ENCODE data around the gene FZD4. TPM values are rescaled to one million over a fixed set of nuclear protein-coding genes. Genes with fewer than 3 reads are reported as not detected.
"Not testable (repeated sequence)": the region's sequence is repeated elsewhere in the genome, so short reads cannot be mapped to it uniquely, and the experiment has no call there.

The FZD4 gene
- total RNA-seq, 1 experiment from 2014 or later, result 4.5 TPM

DNA sequence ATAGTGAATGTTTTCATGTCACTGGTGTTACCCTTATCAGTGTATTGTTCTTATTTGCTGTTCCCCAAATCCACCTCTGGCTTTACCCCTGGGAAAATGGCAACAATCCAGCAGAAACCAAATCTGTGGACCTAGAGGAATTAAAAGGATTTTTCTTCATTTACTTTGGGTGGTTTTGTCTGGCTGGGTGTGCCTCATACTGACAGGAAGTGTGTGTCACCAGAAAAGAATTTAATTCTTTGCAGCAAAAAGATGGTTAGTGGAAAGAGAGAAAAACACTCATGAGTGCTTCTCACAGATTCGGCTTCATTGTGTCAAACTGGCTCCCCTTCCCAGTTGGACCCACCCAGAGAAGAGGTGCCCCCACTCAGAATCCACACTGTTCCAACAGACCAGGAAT is 38.9 kb downstream of the FZD4 start:
- no peak overlapping the region for H3K4me2 ChIP-seq (ENCODE audit: insufficient read depth, insufficient read length, low read length)

DNA sequence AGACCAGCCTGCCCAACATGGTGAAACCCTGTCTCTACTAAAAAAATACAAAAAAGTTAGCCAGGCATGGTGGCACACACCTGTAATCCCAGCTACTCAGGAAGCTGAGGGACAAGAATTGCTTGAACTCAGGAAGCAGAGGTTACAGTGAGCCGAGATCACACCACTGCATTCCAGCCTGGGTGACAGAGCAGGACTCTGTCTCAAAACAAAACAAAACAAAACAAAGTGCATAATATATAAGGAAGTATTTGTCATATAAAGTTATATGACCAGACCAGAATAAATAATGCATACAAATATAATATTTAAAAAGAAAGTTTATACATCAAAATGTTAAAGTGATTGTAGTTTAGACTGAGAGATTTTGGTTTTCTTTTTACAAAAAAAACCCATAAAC is 39.3 kb downstream of the FZD4 start:
- H3K4ac ChIP-seq (ENCODE audit: low read depth, low read length); H4K5ac ChIP-seq (ENCODE audit: insufficient read length, low read depth, low read length); H3K9me3 Mint-ChIP-seq; DNase-seq; H3K4me2 ChIP-seq (ENCODE audit: insufficient read depth, insufficient read length, low read length); H2BK20ac ChIP-seq (ENCODE audit: low read depth, low read length, poor library complexity, severe bottlenecking); H4K8ac ChIP-seq (replicated peaks; ENCODE audit: insufficient read length, low read depth, low read length); H3K9me3 ChIP-seq (ENCODE audit: control insufficient read depth, low read depth, low read length); H2BK120ac ChIP-seq (ENCODE audit: low read depth, low read length, poor library complexity, severe bottlenecking); H2BK15ac ChIP-seq (ENCODE audit: low read depth, low read length); H3K14ac ChIP-seq (ENCODE audit: insufficient read depth, low read length); H2BK12ac ChIP-seq (ENCODE audit: insufficient read length, low read depth, low read length); H3K79me1 ChIP-seq (ENCODE audit: insufficient read depth, low read depth, low read length, poor library complexity, severe bottlenecking); H4K91ac ChIP-seq (ENCODE audit: insufficient read length, low read depth, low read length); H3T11ph ChIP-seq (ENCODE audit: low read length); H2AK5ac ChIP-seq (ENCODE audit: insufficient read length, low read length); H3K4me3 Mint-ChIP-seq; H3K27ac ChIP-seq (ENCODE audit: insufficient read length, low read depth, low read length); H3K23ac ChIP-seq (ENCODE audit: insufficient read length, low read depth, low read length); H3K4me1 ChIP-seq (ENCODE audit: insufficient read depth, low read length); H3K27ac Mint-ChIP-seq; H3K23me2 ChIP-seq (ENCODE audit: insufficient read length, low read depth, low read length, poor library complexity, severe bottlenecking); H4K20me1 ChIP-seq (ENCODE audit: control insufficient read depth, insufficient read depth, insufficient read length); H3K9ac ChIP-seq (ENCODE audit: extremely low read depth, insufficient read length, low read length); H3K79me2 ChIP-seq (ENCODE audit: insufficient read depth, low read length); H3K56ac ChIP-seq (ENCODE audit: insufficient read length, low read depth, low read length); H3K27me3 ChIP-seq (ENCODE audit: insufficient read depth, low read length); H2AFZ ChIP-seq (ENCODE audit: low read length); H3K36me3 Mint-ChIP-seq (ENCODE audit: insufficient read depth in 1 of 3, low read depth in 3 of 3); H3K27me3 Mint-ChIP-seq (ENCODE audit: low read depth); H3K18ac ChIP-seq (ENCODE audit: insufficient read length, low read depth, low read length); H2BK5ac ChIP-seq (ENCODE audit: insufficient read length, low read length): not testable (repeated sequence)
- WGBS (ENCODE audit: extremely low coverage, insufficient read length, low lambda C conversion rate), result no CpG with 5 or more reads among the region's 1 CpG
- peaks cover 10 to 14% of the 10 kb centered on the region in 2 experiments for H3K4me1 Mint-ChIP-seq

More for the DNA sequence above, 38.9 kb downstream of the FZD4 start:
- H2BK5ac ChIP-seq (ENCODE audit: insufficient read length, low read length), result no peak overlapping the region
- H2BK20ac ChIP-seq (ENCODE audit: low read depth, low read length, poor library complexity, severe bottlenecking), result no peak overlapping the region
- H2AK5ac ChIP-seq (ENCODE audit: insufficient read length, low read length), result peak overlapping the region; percentile 92
- no peaks in the 10 kb centered on the region for H3K23me2 ChIP-seq (ENCODE audit: insufficient read length, low read depth, low read length, poor library complexity, severe bottlenecking)
- no peak overlapping the region for H4K8ac ChIP-seq (replicated peaks; ENCODE audit: insufficient read length, low read depth, low read length)
- no peaks in the 10 kb centered on the region for H3K9me3 ChIP-seq (ENCODE audit: control insufficient read depth, low read depth, low read length)
- no peak overlapping the region for H3K4me3 Mint-ChIP-seq
- no peak overlapping the region for H2AFZ ChIP-seq (ENCODE audit: low read length)
- no CpG with 5 or more reads among the region's 1 CpG for WGBS (ENCODE audit: extremely low coverage, insufficient read length, low lambda C conversion rate)
- TF ChIP-seq, protein P1, sequence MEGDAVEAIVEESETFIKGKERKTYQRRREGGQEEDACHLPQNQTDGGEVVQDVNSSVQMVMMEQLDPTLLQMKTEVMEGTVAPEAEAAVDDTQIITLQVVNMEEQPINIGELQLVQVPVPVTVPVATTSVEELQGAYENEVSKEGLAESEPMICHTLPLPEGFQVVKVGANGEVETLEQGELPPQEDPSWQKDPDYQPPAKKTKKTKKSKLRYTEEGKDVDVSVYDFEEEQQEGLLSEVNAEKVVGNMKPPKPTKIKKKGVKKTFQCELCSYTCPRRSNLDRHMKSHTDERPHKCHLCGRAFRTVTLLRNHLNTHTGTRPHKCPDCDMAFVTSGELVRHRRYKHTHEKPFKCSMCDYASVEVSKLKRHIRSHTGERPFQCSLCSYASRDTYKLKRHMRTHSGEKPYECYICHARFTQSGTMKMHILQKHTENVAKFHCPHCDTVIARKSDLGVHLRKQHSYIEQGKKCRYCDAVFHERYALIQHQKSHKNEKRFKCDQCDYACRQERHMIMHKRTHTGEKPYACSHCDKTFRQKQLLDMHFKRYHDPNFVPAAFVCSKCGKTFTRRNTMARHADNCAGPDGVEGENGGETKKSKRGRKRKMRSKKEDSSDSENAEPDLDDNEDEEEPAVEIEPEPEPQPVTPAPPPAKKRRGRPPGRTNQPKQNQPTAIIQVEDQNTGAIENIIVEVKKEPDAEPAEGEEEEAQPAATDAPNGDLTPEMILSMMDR (conservative IDR thresholded peaks at IDR 0.05), result no peak
- H3K27ac Mint-ChIP-seq, result no peak overlapping the region
- H3K36me3 Mint-ChIP-seq (ENCODE audit: insufficient read depth in 1 of 3, low read depth in 3 of 3), result peaks cover 0 to 5% (median 0%) of the 10 kb centered on the region in 3 experiments; a peak in 2 of 7 replicates
- peaks cover 6% of the 10 kb centered on the region; the same call in 1 of the 2 replicates for H3K4me1 ChIP-seq (ENCODE audit: insufficient read depth, low read length)
- H2BK120ac ChIP-seq (ENCODE audit: low read depth, low read length, poor library complexity, severe bottlenecking), result no peak overlapping the region
- H3K14ac ChIP-seq (ENCODE audit: insufficient read depth, low read length), result no peak overlapping the region
- DNase-seq, result no peak
- H2BK15ac ChIP-seq (ENCODE audit: low read depth, low read length), result no peak overlapping the region
- H2BK12ac ChIP-seq (ENCODE audit: insufficient read length, low read depth, low read length), result no peak overlapping the region
- no peak overlapping the region for H3K9ac ChIP-seq (ENCODE audit: extremely low read depth, insufficient read length, low read length)
- H3K4ac ChIP-seq (ENCODE audit: low read depth, low read length), result no peak overlapping the region
- H3K79me2 ChIP-seq (ENCODE audit: insufficient read depth, low read length), result no peaks in the 10 kb centered on the region
- peaks cover 10 to 14% of the 10 kb centered on the region in 2 experiments for H3K4me1 Mint-ChIP-seq
- H4K20me1 ChIP-seq (ENCODE audit: control insufficient read depth, insufficient read depth, insufficient read length), result no peaks in the 10 kb centered on the region
- no peaks in the 10 kb centered on the region for H3K27me3 Mint-ChIP-seq (ENCODE audit: low read depth)
- H3K27ac ChIP-seq (ENCODE audit: insufficient read length, low read depth, low read length), result no peak overlapping the region
- H3K79me1 ChIP-seq (ENCODE audit: insufficient read depth, low read depth, low read length, poor library complexity, severe bottlenecking), result no peaks in the 10 kb centered on the region
- H4K5ac ChIP-seq (ENCODE audit: insufficient read length, low read depth, low read length), result no peak overlapping the region
- H3K18ac ChIP-seq (ENCODE audit: insufficient read length, low read depth, low read length), result no peak overlapping the region
- peaks cover 2 to 3% of the 10 kb centered on the region in 2 experiments; a peak in 2 of 5 replicates for H3K9me3 Mint-ChIP-seq
- H3K56ac ChIP-seq (ENCODE audit: insufficient read length, low read depth, low read length), result no peak overlapping the region
- no peak overlapping the region for H4K91ac ChIP-seq (ENCODE audit: insufficient read length, low read depth, low read length)
- H3K23ac ChIP-seq (ENCODE audit: insufficient read length, low read depth, low read length), result no peak overlapping the region
- no peaks in the 10 kb centered on the region for H3K27me3 ChIP-seq (ENCODE audit: insufficient read depth, low read length)
- H3T11ph ChIP-seq (ENCODE audit: low read length), result no peak overlapping the region
